Fibroblast of upper back skin (primary cell): ENCODE data around the gene FAM186B.

ENCODE experiments used
- DNase-seq: peaks from one replicate; pipeline ENCODE4 v3.0.0-alpha.2; 2013

Gene FAM186B

GRCh38 chr12:49549735-49550692 lies 55.4 kb downstream of the FAM186B start:
- no peak for DNase-seq

- peak; percentile 18 for DNase-seq
Measured at GRCh38 chr12:49548822-49549648, 56.4 kb downstream of the FAM186B start.

DNA sequence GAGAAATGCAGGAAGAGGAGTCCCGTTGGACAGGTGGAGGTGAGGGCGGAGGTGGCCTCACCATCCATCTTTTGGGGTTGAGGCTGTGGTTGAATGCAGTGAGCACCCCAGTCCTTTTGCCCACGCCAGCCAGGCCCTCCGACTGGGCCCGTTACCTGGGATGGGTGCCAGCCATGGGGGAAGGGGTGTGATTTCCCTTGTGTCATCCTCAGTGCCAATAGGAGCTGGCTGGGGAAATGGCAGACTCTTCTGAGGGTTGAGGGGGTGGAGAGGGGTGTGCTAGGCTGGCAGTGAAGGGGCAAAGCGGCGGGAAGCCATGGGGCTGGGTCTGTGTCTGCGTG lies 57.0 kb downstream of the FAM186B start:
- DNase-seq = no peak

GRCh38 chr12:49547090-49547690 lies 58.2 kb downstream of the FAM186B start:
- no peak for DNase-seq

- no peak for DNase-seq
Measured at GRCh38 chr12:49546481-49546880, 59.0 kb downstream of the FAM186B start.

GRCh38 chr12:49545815-49546214 lies 59.6 kb downstream of the FAM186B start:
- no peak for DNase-seq

- DNase-seq = no peak
Measured at GRCh38 chr12:49543914-49544815, 61.3 kb downstream of the FAM186B start.

- DNase-seq = no peak
Measured at GRCh38 chr12:49543221-49543913, 62.1 kb downstream of the FAM186B start.

GRCh38 chr12:49542592-49543160 lies 62.8 kb downstream of the FAM186B start:
- DNase-seq = no peak

DNA sequence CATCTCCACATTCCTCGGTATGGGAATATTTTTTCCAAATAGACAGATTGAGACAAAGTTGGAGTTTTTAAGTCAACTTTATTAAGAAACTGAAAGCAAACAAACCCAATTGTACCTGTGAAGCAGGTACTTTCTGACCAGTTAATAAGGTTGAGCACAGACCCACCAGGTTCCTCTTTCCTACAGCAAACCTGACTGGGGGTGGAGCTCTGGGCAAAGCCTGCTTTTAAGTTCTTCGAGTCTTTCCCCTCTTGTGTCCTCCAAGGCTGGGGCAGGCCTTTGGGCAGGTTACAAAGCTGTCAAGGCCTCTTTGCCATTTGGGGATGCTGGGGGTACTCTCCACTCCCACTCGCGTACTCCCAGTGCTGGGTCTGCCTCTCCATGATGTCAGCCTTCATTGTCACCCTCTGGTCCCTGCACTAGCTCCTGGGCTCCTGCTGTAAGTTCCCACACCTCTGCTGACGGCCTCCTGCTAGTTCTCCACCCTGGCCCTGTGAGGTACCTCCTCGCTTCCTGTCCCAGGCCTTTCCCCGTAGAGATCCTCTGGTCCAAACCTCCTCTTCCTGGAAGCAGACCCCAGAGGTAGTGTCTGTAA lies 63.4 kb downstream of the FAM186B start:
- DNase-seq = no peak

DNA sequence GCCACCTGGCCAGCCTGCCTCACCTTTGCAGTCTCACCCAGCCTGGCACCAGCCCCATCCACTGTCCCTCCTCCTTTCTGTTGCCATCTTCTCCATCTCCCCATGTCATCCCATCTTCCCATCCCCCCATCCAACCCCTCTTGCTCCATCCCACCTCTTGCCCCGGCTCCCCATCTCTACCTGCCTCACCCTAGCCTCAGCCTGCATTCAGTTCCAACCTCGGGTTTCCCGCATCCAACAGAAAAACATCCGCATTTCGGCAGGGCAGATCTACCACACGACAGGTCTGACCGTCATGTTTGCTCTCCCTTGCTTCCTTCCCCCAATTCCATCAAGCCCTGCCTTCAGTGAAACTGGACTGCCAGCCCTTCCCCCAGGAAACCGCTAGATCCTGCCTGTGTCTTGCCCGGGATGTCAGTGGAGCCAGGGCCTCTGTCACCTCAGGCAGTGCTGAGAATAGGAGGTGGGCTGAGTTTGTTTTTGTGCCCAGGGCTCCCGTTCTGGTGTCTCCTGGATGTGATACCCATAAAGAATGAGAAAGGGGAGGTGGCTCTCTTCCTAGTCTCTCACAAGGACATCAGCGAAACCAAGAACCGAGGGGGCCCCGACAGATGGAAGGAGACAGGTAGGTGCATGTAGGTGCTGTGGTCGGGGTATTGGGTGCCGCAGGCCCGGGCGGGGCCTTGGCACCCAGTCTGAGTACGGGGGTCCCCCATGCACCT lies 64.1 kb downstream of the FAM186B start:
- no peak for DNase-seq

- DNase-seq = no peak
Measured at GRCh38 chr12:49540229-49541139, 65.0 kb downstream of the FAM186B start.

DNA sequence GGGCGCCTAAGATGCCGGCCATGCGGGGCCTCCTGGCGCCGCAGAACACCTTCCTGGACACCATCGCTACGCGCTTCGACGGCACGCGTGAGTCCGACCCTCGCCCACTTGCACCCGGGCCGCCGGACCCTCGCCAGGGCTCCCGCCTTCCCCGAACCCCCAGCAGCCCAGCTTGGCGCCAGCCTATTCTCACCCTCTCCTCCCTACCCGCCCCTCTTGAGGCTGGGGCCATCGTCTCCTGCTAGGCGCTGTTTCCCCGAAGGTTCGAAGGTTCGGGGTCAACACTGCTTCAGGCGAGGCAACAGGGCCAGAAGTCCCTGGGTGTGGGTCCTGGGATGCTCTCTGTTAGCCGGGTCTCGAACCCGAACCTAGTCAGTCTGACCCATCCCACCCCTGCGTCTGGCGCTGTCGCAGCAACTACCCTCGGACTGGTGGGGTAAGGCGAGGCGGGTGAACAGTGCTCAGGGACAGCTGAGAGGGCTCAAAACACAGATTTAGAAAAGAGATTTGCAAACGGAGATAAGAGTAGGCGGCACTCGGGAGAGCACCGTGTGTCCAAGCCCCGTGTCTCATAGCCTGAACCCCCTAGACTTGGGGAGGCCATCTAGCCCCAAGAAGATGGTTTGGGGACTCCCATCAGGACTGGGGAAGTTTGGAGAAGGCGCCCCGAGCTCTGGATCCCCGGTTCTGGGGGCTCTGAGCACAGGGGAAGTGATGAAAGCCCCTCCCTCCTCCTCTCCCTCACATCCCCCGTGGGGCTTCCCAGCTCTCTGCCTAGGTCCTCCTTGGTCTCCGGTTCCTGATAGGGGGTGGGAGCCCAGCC lies 65.8 kb downstream of the FAM186B start:
- no peak for DNase-seq

- DNase-seq = peak; percentile 60
Measured at GRCh38 chr12:49538510-49539403, 66.7 kb downstream of the FAM186B start, which contains the start of gene KCNH3. TSS of gene KCNH3 (plus strand) at chr12:49539030. CDS start at chr12:49539417, 387 bp downstream.

GRCh38 chr12:49537752-49538509 lies 67.5 kb downstream of the FAM186B start:
- no peak for DNase-seq
